ENCODE results near the gene TRERF1. TPM values are rescaled to one million over a fixed set of nuclear protein-coding genes. Genes with fewer than 3 reads are reported as not detected.

The TRERF1 gene
- total RNA-seq, 1 donor from 2014 or later, result 12.8 TPM

DNA sequence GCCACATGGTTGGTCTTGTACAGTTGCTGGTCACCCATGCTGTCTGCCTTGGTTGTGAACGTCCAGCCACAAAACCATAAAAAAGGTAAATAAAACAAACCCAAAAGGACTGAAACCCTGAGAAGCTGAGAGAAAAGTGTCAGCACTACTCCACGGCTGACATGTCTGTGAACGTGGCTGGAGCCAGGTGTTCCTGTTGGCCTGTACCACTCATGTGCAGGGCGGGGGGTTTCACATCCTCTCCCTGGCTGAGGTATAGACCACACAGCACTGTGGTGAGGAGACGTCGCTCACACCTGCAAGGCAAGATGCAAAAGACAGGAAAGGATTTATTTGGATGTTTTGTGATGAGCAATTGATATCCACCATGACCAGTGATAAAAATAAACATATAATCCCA is 182.2 kb downstream of the TRERF1 start:
- DNase-seq, result no peak
- no peak overlapping the region for H3K27ac Mint-ChIP-seq (ENCODE audit: unreplicated experiment)
- H3K9me3 Mint-ChIP-seq (ENCODE audit: unreplicated experiment), result no peaks in the 10 kb centered on the region
- H3K4me3 Mint-ChIP-seq (ENCODE audit: unreplicated experiment), result no peak overlapping the region
- no peaks in the 10 kb centered on the region for H3K36me3 Mint-ChIP-seq (ENCODE audit: unreplicated experiment)
- H3K4me1 Mint-ChIP-seq (ENCODE audit: low read depth, unreplicated experiment), result peaks cover 5% of the 10 kb centered on the region
- no peak for TF ChIP-seq CTCF (IDR thresholded peaks at IDR 0.05; ENCODE audit: partially characterized antibody, unreplicated experiment)
- H3K27me3 Mint-ChIP-seq (ENCODE audit: unreplicated experiment), result peaks cover 6% of the 10 kb centered on the region

DNA sequence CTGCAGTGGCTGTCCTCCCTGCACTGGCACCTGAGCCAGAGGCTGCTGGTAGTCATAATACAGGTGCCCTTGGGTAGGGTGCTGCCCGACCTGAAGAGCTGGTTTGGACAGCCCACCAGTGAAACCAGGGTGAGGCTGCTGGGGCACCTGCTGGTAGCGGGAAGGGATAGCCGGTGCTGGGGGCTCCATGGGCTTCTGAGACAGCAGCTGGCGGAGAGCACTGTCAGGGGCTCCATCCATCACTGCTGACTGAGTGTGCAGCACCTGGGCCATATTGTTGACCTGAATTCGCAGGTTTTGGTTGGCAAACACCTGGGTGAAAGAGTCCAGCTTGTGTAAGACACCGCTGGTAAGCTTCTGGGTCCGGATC is 182.9 kb downstream of the TRERF1 start:
- H3K4me1 Mint-ChIP-seq (ENCODE audit: low read depth, unreplicated experiment), result peaks cover 5% of the 10 kb centered on the region
- no peaks in the 10 kb centered on the region for H3K9me3 Mint-ChIP-seq (ENCODE audit: unreplicated experiment)
- no peak overlapping the region for H3K27ac Mint-ChIP-seq (ENCODE audit: unreplicated experiment)
- peaks cover 6% of the 10 kb centered on the region for H3K27me3 Mint-ChIP-seq (ENCODE audit: unreplicated experiment)
- TF ChIP-seq CTCF (IDR thresholded peaks at IDR 0.05; ENCODE audit: partially characterized antibody, unreplicated experiment), result no peak
- H3K36me3 Mint-ChIP-seq (ENCODE audit: unreplicated experiment), result no peaks in the 10 kb centered on the region
- H3K4me3 Mint-ChIP-seq (ENCODE audit: unreplicated experiment), result no peak overlapping the region
- DNase-seq, result no peak

DNA sequence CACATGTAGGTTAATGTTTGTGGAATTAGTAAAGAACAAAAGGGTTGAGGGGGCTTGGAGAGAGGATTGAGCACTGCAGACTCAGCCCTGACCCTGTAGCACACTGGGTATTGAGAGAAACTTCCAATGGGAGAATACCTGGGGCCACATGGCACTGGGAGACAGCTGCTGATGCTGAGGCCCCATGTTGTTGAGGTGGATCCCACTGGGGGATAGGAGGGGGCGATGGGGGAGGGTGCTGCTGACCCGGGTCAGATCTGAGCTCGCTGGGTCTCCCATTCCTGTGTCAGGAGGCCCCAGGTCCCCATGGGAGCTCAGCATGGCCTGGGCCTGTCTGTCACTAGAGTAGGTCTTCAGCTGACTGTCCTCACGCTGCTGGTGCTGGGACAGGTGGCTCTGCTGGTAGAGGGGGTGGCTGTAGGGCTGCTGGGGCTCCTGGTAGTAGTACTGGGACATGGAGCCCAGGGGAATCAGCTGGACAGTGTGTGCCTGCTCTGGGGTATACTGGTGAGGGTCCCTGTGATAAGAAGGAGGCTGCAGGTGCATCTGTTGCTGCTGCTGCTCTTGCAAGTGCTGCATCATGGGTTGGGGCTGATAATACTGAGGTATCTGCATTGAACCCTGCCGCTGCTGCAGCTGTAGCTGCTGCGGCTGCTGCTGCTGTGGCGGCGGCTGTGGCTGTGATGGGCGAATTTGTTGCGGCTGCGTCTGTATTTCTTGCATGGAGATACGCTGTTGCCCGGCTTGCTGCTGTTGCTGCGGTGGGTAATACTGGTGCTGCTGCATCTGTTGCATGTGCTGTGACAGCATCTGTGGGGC is 183.5 kb downstream of the TRERF1 start:
- H3K27ac Mint-ChIP-seq (ENCODE audit: unreplicated experiment), result no peak overlapping the region
- DNase-seq, result no peak
- no peak for TF ChIP-seq CTCF (IDR thresholded peaks at IDR 0.05; ENCODE audit: partially characterized antibody, unreplicated experiment)
- H3K9me3 Mint-ChIP-seq (ENCODE audit: unreplicated experiment), result no peaks in the 10 kb centered on the region
- no peaks in the 10 kb centered on the region for H3K36me3 Mint-ChIP-seq (ENCODE audit: unreplicated experiment)
- H3K27me3 Mint-ChIP-seq (ENCODE audit: unreplicated experiment), result peaks cover 6% of the 10 kb centered on the region
- peaks cover 5% of the 10 kb centered on the region for H3K4me1 Mint-ChIP-seq (ENCODE audit: low read depth, unreplicated experiment)
- no peak overlapping the region for H3K4me3 Mint-ChIP-seq (ENCODE audit: unreplicated experiment)

- no peak for DNase-seq
- Mint-ChIP-seq H3K36me3 (ENCODE audit: unreplicated experiment) (no peaks in the 10 kb centered on the region), H3K4me1 (ENCODE audit: low read depth, unreplicated experiment) (peaks cover 9% of the 10 kb centered on the region), H3K27ac (ENCODE audit: unreplicated experiment) (no peak overlapping the region), H3K27me3 (ENCODE audit: unreplicated experiment) (peaks cover 12% of the 10 kb centered on the region), H3K9me3 (ENCODE audit: unreplicated experiment) (peaks cover 1% of the 10 kb centered on the region), H3K4me3 (ENCODE audit: unreplicated experiment) (no peak overlapping the region)
- no peak for TF ChIP-seq CTCF (IDR thresholded peaks at IDR 0.05; ENCODE audit: partially characterized antibody, unreplicated experiment)
These were observed 185.2 kb downstream of the TRERF1 start for GRCh38 chr6:42266538-42266937.

GRCh38 chr6:42264852-42265390 is 186.8 kb downstream of the TRERF1 start:
- Mint-ChIP-seq H3K27ac (ENCODE audit: unreplicated experiment) (no peak overlapping the region), H3K36me3 (ENCODE audit: unreplicated experiment) (no peaks in the 10 kb centered on the region), H3K4me1 (ENCODE audit: low read depth, unreplicated experiment) (peaks cover 9% of the 10 kb centered on the region), H3K27me3 (ENCODE audit: unreplicated experiment) (peaks cover 12% of the 10 kb centered on the region), H3K9me3 (ENCODE audit: unreplicated experiment) (peaks cover 3% of the 10 kb centered on the region), H3K4me3 (ENCODE audit: unreplicated experiment) (no peak overlapping the region)
- no peak for DNase-seq
- TF ChIP-seq CTCF (IDR thresholded peaks at IDR 0.05; ENCODE audit: partially characterized antibody, unreplicated experiment), result no peak
